Jurkat, Clone E6-1 (cell line): Measurements from ENCODE around the gene TMEM26.
"Not testable (repeated sequence)": the region's sequence is repeated elsewhere in the genome, so short reads cannot be mapped to it uniquely, and the experiment has no call there.

Experiments
- DNase-seq: peaks from one replicate; pipeline ENCODE4 v3.0.0-alpha.2; 2011; ENCODE audit warnings: low read depth, low spot score
- H3K4me3 ChIP-seq: 2 replicates; pipeline ENCODE4 v1.5.1; 2011; ENCODE audit warnings: mild to moderate bottlenecking, low read length, control low read depth, moderate library complexity

The TMEM26 gene

GRCh38 chr10:61408105-61408504 is 45.1 kb downstream of the TMEM26 start:
- no peak overlapping the region for H3K4me3 ChIP-seq
- DNase-seq = no peak

GRCh38 chr10:61406736-61407135 is 46.4 kb downstream of the TMEM26 start:
- no peak for DNase-seq
- no peak overlapping the region for H3K4me3 ChIP-seq

- no peak for DNase-seq
- H3K4me3 ChIP-seq = no peak overlapping the region
These were observed 46.9 kb downstream of the TMEM26 start for GRCh38 chr10:61406242-61406641.

- no peak overlapping the region for H3K4me3 ChIP-seq
- DNase-seq = no peak
These were observed 48.4 kb downstream of the TMEM26 start for GRCh38 chr10:61404751-61405150.

GRCh38 chr10:61400524-61400923 is 52.7 kb downstream of the TMEM26 start:
- H3K4me3 ChIP-seq = no peak overlapping the region
- no peak for DNase-seq

- no peak for DNase-seq
These were observed 53.8 kb downstream of the TMEM26 start for GRCh38 chr10:61399406-61399805.

GRCh38 chr10:61398366-61399129 is 54.6 kb downstream of the TMEM26 start:
- no peak for DNase-seq
- H3K4me3 ChIP-seq = no peak overlapping the region

More at GRCh38 chr10:61399406-61399805, 53.8 kb downstream of the TMEM26 start:
- H3K4me3 ChIP-seq = no peak overlapping the region

- DNase-seq = no peak
- H3K4me3 ChIP-seq = no peak overlapping the region
These were observed 55.8 kb downstream of the TMEM26 start for GRCh38 chr10:61397175-61397986.

GRCh38 chr10:61391281-61391680 is 61.9 kb downstream of the TMEM26 start:
- no peak overlapping the region for H3K4me3 ChIP-seq
- no peak for DNase-seq

GRCh38 chr10:61390851-61391250 is 62.3 kb downstream of the TMEM26 start:
- H3K4me3 ChIP-seq = no peak overlapping the region
- no peak for DNase-seq

- no peak overlapping the region for H3K4me3 ChIP-seq
- DNase-seq = no peak
These were observed 63.3 kb downstream of the TMEM26 start for GRCh38 chr10:61389887-61390286.

GRCh38 chr10:61388986-61389385 is 64.2 kb downstream of the TMEM26 start:
- H3K4me3 ChIP-seq, DNase-seq: not testable (repeated sequence)

GRCh38 chr10:61385231-61386001 is 67.8 kb downstream of the TMEM26 start:
- no peak overlapping the region for H3K4me3 ChIP-seq
- no peak for DNase-seq

- not testable (repeated sequence) for DNase-seq, H3K4me3 ChIP-seq
These were observed 72.0 kb downstream of the TMEM26 start for GRCh38 chr10:61381153-61381552.

- H3K4me3 ChIP-seq = no peak overlapping the region
- no peak for DNase-seq
These were observed 74.3 kb downstream of the TMEM26 start for GRCh38 chr10:61378865-61379264.

- no peak for DNase-seq
- H3K4me3 ChIP-seq = no peak overlapping the region
These were observed 76.2 kb downstream of the TMEM26 start for GRCh38 chr10:61376908-61377368.

- no peak overlapping the region for H3K4me3 ChIP-seq
- DNase-seq = no peak
These were observed 76.8 kb downstream of the TMEM26 start for GRCh38 chr10:61376377-61376776.

- DNase-seq = no peak
- no peak overlapping the region for H3K4me3 ChIP-seq
These were observed 86.8 kb downstream of the TMEM26 start for GRCh38 chr10:61366365-61366764.

- no peak for DNase-seq
- no peak overlapping the region for H3K4me3 ChIP-seq
These were observed 88.6 kb downstream of the TMEM26 start for GRCh38 chr10:61364619-61365018.

GRCh38 chr10:61363006-61363405 is 90.2 kb downstream of the TMEM26 start:
- DNase-seq = no peak
- no peak overlapping the region for H3K4me3 ChIP-seq
